ENCODE results near the gene FANCC.

DNA sequence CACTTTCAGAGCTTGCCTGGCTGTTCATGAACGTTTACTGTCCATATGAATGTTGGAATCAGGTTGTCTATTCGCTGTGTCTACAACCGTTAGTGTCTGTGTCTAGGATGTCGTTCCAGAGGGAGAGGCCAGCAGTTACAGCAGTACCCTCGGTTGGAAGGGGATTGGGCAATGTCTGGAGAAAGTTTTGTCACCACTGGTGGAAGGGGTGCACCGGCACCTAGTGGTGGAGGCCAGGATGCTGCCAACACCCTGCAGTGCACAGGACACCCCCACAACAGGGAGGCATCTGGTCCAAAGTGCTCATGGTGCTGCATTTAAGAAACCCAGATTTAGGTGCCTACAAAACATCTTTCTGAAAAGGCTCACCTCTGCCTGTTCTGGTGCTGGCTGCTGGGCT lies 220.7 kb downstream of the FANCC start:
- TF ChIP-seq POLR2A (IDR thresholded peaks at IDR 0.05) = no peak
- TF ChIP-seq, protein P1, sequence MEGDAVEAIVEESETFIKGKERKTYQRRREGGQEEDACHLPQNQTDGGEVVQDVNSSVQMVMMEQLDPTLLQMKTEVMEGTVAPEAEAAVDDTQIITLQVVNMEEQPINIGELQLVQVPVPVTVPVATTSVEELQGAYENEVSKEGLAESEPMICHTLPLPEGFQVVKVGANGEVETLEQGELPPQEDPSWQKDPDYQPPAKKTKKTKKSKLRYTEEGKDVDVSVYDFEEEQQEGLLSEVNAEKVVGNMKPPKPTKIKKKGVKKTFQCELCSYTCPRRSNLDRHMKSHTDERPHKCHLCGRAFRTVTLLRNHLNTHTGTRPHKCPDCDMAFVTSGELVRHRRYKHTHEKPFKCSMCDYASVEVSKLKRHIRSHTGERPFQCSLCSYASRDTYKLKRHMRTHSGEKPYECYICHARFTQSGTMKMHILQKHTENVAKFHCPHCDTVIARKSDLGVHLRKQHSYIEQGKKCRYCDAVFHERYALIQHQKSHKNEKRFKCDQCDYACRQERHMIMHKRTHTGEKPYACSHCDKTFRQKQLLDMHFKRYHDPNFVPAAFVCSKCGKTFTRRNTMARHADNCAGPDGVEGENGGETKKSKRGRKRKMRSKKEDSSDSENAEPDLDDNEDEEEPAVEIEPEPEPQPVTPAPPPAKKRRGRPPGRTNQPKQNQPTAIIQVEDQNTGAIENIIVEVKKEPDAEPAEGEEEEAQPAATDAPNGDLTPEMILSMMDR (IDR thresholded peaks at IDR 0.05) = no peak
